Measurements from ENCODE around the gene FDXACB1. TPM values are rescaled to one million over a fixed set of nuclear protein-coding genes. Genes with fewer than 3 reads are reported as not detected.

Gene FDXACB1
- total RNA-seq, 1 donor from 2014 or later, result 1.6 TPM

- no peak for DNase-seq
- TF ChIP-seq, protein P1, sequence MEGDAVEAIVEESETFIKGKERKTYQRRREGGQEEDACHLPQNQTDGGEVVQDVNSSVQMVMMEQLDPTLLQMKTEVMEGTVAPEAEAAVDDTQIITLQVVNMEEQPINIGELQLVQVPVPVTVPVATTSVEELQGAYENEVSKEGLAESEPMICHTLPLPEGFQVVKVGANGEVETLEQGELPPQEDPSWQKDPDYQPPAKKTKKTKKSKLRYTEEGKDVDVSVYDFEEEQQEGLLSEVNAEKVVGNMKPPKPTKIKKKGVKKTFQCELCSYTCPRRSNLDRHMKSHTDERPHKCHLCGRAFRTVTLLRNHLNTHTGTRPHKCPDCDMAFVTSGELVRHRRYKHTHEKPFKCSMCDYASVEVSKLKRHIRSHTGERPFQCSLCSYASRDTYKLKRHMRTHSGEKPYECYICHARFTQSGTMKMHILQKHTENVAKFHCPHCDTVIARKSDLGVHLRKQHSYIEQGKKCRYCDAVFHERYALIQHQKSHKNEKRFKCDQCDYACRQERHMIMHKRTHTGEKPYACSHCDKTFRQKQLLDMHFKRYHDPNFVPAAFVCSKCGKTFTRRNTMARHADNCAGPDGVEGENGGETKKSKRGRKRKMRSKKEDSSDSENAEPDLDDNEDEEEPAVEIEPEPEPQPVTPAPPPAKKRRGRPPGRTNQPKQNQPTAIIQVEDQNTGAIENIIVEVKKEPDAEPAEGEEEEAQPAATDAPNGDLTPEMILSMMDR (IDR thresholded peaks at IDR 0.05; ENCODE audit: partially characterized antibody, unreplicated experiment), result no peak
- Mint-ChIP-seq H3K4me3 (ENCODE audit: unreplicated experiment) (no peak overlapping the region), H3K4me1 (ENCODE audit: low read depth, unreplicated experiment) (peaks cover 24% of the 10 kb centered on the region), H3K27me3 (ENCODE audit: unreplicated experiment) (no peaks in the 10 kb centered on the region), H3K27ac (ENCODE audit: unreplicated experiment) (no peak overlapping the region), H3K9me3 (ENCODE audit: unreplicated experiment) (no peaks in the 10 kb centered on the region), H3K36me3 (ENCODE audit: unreplicated experiment) (no peaks in the 10 kb centered on the region)
Measured at GRCh38 chr11:111833524-111833923, 45.4 kb downstream of the FDXACB1 start.

DNA sequence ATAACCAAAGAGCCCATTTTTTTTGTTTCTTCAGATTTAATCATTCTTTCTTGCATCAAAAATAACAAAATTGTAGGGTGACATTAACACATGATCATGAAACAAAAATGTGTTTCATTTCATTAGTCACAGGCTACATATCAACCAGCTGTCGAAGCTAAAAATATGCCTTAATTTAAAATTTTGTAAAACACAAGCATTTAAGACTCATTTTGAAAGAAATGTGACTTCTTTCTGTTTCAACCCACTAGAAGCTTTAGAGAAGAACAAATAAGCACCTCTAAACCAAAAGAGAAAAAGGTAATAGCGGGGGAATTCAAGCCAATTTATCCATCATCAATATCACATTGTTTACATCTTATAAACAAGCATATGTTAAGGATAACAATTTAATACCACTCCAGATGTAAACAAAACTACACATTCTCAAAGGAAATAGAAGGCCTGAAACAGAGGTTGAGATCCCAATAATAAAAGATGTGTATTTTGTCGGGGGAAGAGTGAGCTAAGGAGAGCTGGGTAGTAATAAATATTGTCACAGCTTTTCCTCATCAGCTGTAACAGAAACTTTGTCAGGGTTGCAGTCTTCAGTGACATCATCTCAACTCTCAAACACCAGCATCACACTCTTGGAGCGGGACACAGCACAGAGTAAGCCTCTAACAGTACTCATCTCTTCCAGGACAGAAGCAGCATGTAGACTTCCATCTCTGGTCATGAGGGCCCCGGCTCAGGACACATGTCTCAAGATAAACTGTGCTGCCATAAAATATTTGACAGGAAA, 49.6 kb downstream of the FDXACB1 start:
- TF ChIP-seq, protein P1 (IDR thresholded peaks at IDR 0.05; ENCODE audit: partially characterized antibody, unreplicated experiment), result no peak
- H3K4me1 Mint-ChIP-seq (ENCODE audit: low read depth, unreplicated experiment), result peaks cover 21% of the 10 kb centered on the region
- no peak overlapping the region for H3K4me3 Mint-ChIP-seq (ENCODE audit: unreplicated experiment)
- H3K27me3 Mint-ChIP-seq (ENCODE audit: unreplicated experiment), result no peaks in the 10 kb centered on the region
- H3K27ac Mint-ChIP-seq (ENCODE audit: unreplicated experiment), result no peak overlapping the region
- no peaks in the 10 kb centered on the region for H3K36me3 Mint-ChIP-seq (ENCODE audit: unreplicated experiment)
- DNase-seq, result no peak
- H3K9me3 Mint-ChIP-seq (ENCODE audit: unreplicated experiment), result no peaks in the 10 kb centered on the region

GRCh38 chr11:111826322-111826950, 52.5 kb downstream of the FDXACB1 start:
- TF ChIP-seq, protein P1 (IDR thresholded peaks at IDR 0.05; ENCODE audit: partially characterized antibody, unreplicated experiment), result no peak
- H3K27me3 Mint-ChIP-seq (ENCODE audit: unreplicated experiment), result no peaks in the 10 kb centered on the region
- H3K4me1 Mint-ChIP-seq (ENCODE audit: low read depth, unreplicated experiment), result peaks cover 9% of the 10 kb centered on the region
- H3K27ac Mint-ChIP-seq (ENCODE audit: unreplicated experiment), result no peak overlapping the region
- no peaks in the 10 kb centered on the region for H3K36me3 Mint-ChIP-seq (ENCODE audit: unreplicated experiment)
- H3K4me3 Mint-ChIP-seq (ENCODE audit: unreplicated experiment), result no peak overlapping the region
- no peaks in the 10 kb centered on the region for H3K9me3 Mint-ChIP-seq (ENCODE audit: unreplicated experiment)
- no peak for DNase-seq

Other genes starting within 250 kb of the FDXACB1 start
- 66.3 TPM for gene PPP2R1B, start 112.8 kb downstream of the FDXACB1 start, total RNA-seq (ENCODE audit: unreplicated experiment)
- gene ALG9, start 7.6 kb downstream of the FDXACB1 start, total RNA-seq (ENCODE audit: unreplicated experiment), result 69.4 TPM
- gene CFAP68, start 376 bp upstream of the FDXACB1 start, total RNA-seq (ENCODE audit: unreplicated experiment), result 21.7 TPM
- gene CRYAB, start 32.6 kb upstream of the FDXACB1 start, total RNA-seq (ENCODE audit: unreplicated experiment), result 0.64 TPM
- 1.4 TPM for gene HSPB2, start 33.6 kb upstream of the FDXACB1 start, total RNA-seq (ENCODE audit: unreplicated experiment)
- not detected for gene C11orf52, start 39.7 kb upstream of the FDXACB1 start, total RNA-seq (ENCODE audit: unreplicated experiment)
- gene DIXDC1, start 58.2 kb upstream of the FDXACB1 start, total RNA-seq (ENCODE audit: unreplicated experiment), result 27.2 TPM
- gene DLAT, start 146.2 kb upstream of the FDXACB1 start, total RNA-seq (ENCODE audit: unreplicated experiment), result 55.0 TPM
- 1.4 TPM for gene PIH1D2, start 194.9 kb upstream of the FDXACB1 start, total RNA-seq (ENCODE audit: unreplicated experiment)
- 22.3 TPM for gene NKAPD1, start 195.1 kb upstream of the FDXACB1 start, total RNA-seq (ENCODE audit: unreplicated experiment)
- gene TIMM8B, start 207.6 kb upstream of the FDXACB1 start, total RNA-seq (ENCODE audit: unreplicated experiment), result 88.9 TPM
- gene SDHD, start 207.7 kb upstream of the FDXACB1 start, total RNA-seq (ENCODE audit: unreplicated experiment), result 19.7 TPM

Measured in glutamatergic neuron (in vitro differentiated cells).